ENCODE data around the gene NUP43. TPM values are rescaled to one million over a fixed set of nuclear protein-coding genes. Genes with fewer than 3 reads are reported as not detected.

The NUP43 gene
- polyA plus RNA-seq, 1 donor from 2014 or later: 26.9 TPM

GRCh38 chr6:149691201-149691600 is 55.1 kb downstream of the NUP43 start:
- Histone ChIP-seq H3K27me3 (ENCODE audit: insufficient read depth, low read depth, low read length) (no peaks in the 10 kb centered on the region), H3K4me3 (ENCODE audit: low read length) (no peak overlapping the region), H3F3A (ENCODE audit: insufficient read depth, low read length, poor library complexity, severe bottlenecking) (no peaks in the 10 kb centered on the region), H3K9ac (ENCODE audit: low read length) (no peak overlapping the region), H3K9me3 (ENCODE audit: low read length) (no peaks in the 10 kb centered on the region), H3K36me3 (ENCODE audit: insufficient read depth, low read length) (peaks cover 3% of the 10 kb centered on the region), H3K9me2 (ENCODE audit: insufficient read depth, low read length) (no peaks in the 10 kb centered on the region), H3K79me2 (replicated peaks; ENCODE audit: insufficient read depth, low read length) (peaks cover 10% of the 10 kb centered on the region), H3K27ac (ENCODE audit: low read length) (no peak overlapping the region), H2AFZ (ENCODE audit: low read depth, low read length) (no peak overlapping the region), H4K20me1 (ENCODE audit: insufficient read depth) (no peaks in the 10 kb centered on the region), H3K4me2 (ENCODE audit: low read length) (no peak overlapping the region)
- TF ChIP-seq MXI1 (conservative IDR thresholded peaks at IDR 0.05; ENCODE audit: poor library complexity, severe bottlenecking) (no peak), POLR2AphosphoS5 (IDR thresholded peaks at IDR 0.05) (no peak), SMC3 (conservative IDR thresholded peaks at IDR 0.05; ENCODE audit: poor library complexity) (no peak), EZH2 (IDR thresholded peaks at IDR 0.05; ENCODE audit: borderline replicate concordance, insufficient read depth, low read length, poor library complexity, severe bottlenecking) (no peak), REST (IDR thresholded peaks at IDR 0.05; ENCODE audit: borderline replicate concordance) (no peak)

DNA sequence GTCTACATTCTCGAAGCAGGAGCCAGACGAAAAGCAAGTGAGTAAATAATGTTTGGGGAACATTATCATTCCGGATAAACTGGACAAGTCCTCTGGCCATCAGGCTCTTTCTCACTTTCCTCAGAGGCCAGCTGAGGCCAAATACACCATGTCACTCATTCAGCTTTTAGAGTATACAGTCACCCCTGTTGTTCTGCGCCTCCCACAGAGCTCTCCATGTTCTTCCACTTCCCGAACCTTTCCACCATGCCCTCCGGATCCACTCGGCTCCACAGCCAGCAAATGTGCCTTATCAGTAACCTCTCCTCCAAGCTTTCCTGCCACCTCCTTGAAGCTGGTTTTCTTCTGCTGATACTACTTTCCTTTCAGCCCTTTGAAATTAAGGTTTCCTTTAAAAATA is 60.1 kb downstream of the NUP43 start:
- H3K79me2 ChIP-seq (replicated peaks; ENCODE audit: insufficient read depth, low read length): peaks cover 6% of the 10 kb centered on the region
- no peak overlapping the region for H3K27ac ChIP-seq (ENCODE audit: low read length)
- no peaks in the 10 kb centered on the region for H3K9me3 ChIP-seq (ENCODE audit: low read length)
- no peaks in the 10 kb centered on the region for H3F3A ChIP-seq (ENCODE audit: insufficient read depth, low read length, poor library complexity, severe bottlenecking)
- TF ChIP-seq SMC3 (conservative IDR thresholded peaks at IDR 0.05; ENCODE audit: poor library complexity) (no peak), RAD21 (conservative IDR thresholded peaks at IDR 0.05) (no peak), POLR2AphosphoS5 (IDR thresholded peaks at IDR 0.05) (no peak), REST (IDR thresholded peaks at IDR 0.05; ENCODE audit: borderline replicate concordance) (no peak), MXI1 (conservative IDR thresholded peaks at IDR 0.05; ENCODE audit: poor library complexity, severe bottlenecking) (no peak), EZH2 (IDR thresholded peaks at IDR 0.05; ENCODE audit: borderline replicate concordance, insufficient read depth, low read length, poor library complexity, severe bottlenecking) (no peak)
- TF ChIP-seq, protein P1, sequence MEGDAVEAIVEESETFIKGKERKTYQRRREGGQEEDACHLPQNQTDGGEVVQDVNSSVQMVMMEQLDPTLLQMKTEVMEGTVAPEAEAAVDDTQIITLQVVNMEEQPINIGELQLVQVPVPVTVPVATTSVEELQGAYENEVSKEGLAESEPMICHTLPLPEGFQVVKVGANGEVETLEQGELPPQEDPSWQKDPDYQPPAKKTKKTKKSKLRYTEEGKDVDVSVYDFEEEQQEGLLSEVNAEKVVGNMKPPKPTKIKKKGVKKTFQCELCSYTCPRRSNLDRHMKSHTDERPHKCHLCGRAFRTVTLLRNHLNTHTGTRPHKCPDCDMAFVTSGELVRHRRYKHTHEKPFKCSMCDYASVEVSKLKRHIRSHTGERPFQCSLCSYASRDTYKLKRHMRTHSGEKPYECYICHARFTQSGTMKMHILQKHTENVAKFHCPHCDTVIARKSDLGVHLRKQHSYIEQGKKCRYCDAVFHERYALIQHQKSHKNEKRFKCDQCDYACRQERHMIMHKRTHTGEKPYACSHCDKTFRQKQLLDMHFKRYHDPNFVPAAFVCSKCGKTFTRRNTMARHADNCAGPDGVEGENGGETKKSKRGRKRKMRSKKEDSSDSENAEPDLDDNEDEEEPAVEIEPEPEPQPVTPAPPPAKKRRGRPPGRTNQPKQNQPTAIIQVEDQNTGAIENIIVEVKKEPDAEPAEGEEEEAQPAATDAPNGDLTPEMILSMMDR (IDR thresholded peaks at IDR 0.05; ENCODE audit: poor library complexity, severe bottlenecking): no peak
- H2AFZ ChIP-seq (ENCODE audit: low read depth, low read length): no peak overlapping the region
- H3K9me2 ChIP-seq (ENCODE audit: insufficient read depth, low read length): no peaks in the 10 kb centered on the region
- no peak overlapping the region for H3K4me3 ChIP-seq (ENCODE audit: low read length)
- no peaks in the 10 kb centered on the region for H4K20me1 ChIP-seq (ENCODE audit: insufficient read depth)
- H3K9ac ChIP-seq (ENCODE audit: low read length): no peak overlapping the region
- H3K4me2 ChIP-seq (ENCODE audit: low read length): no peak overlapping the region
- no peaks in the 10 kb centered on the region for H3K27me3 ChIP-seq (ENCODE audit: insufficient read depth, low read depth, low read length)
- peaks cover 14% of the 10 kb centered on the region for H3K36me3 ChIP-seq (ENCODE audit: insufficient read depth, low read length)
